Hematopoietic multipotent progenitor cell treated with erythropoietin and hydrocortisone succinate and interleukin-3 and kit ligand, for 6 days (in vitro differentiated cells): ENCODE data around the gene FLNC.

Source experiments
- DNase-seq: peaks from one replicate; pipeline ENCODE4 v3.0.0-alpha.2; 2015

FLNC gene

GRCh38 chr7:128893251-128894100 is 63.3 kb downstream of the FLNC start:
- DNase-seq = no peak

GRCh38 chr7:128894101-128894440 is 63.9 kb downstream of the FLNC start:
- no peak for DNase-seq

- no peak for DNase-seq
Observed at GRCh38 chr7:128895320-128895719, 65.1 kb downstream of the FLNC start.

- DNase-seq = no peak
Observed at GRCh38 chr7:128899392-128899791, 69.2 kb downstream of the FLNC start.

- DNase-seq = no peak
Observed at GRCh38 chr7:128900237-128900636, 70.0 kb downstream of the FLNC start.

- DNase-seq = no peak
Observed at GRCh38 chr7:128902761-128903585, 72.8 kb downstream of the FLNC start.

- DNase-seq = no peak
Observed at GRCh38 chr7:128903621-128904361, 73.6 kb downstream of the FLNC start.

GRCh38 chr7:128904381-128905197 is 74.4 kb downstream of the FLNC start:
- DNase-seq = peak; percentile 89

- DNase-seq = no peak
Observed at GRCh38 chr7:128906001-128906765, 76.0 kb downstream of the FLNC start.

GRCh38 chr7:128906766-128907559 is 76.8 kb downstream of the FLNC start:
- no peak for DNase-seq
